Ishikawa (cell line): ENCODE measurements around the gene NRL.

Experiments
- CEBPB ChIP-seq: IDR thresholded peaks from 2 replicates; pipeline ENCODE4 v1.6.1; 2012
- CREB1 ChIP-seq: IDR thresholded peaks from 2 replicates; pipeline ENCODE4 v1.6.1; 2012; ENCODE audit warnings: low read depth
- EGR1 ChIP-seq: IDR thresholded peaks from 2 replicates; pipeline ENCODE4 v1.6.1; 2012
- EP300 ChIP-seq: IDR thresholded peaks from 2 replicates; pipeline ENCODE4 v1.6.1; 2012; ENCODE audit warnings: borderline replicate concordance
- FOXM1 ChIP-seq: IDR thresholded peaks from 2 replicates; pipeline ENCODE4 v1.6.1; 2012; ENCODE audit warnings: low read depth, borderline replicate concordance
- MAX ChIP-seq: IDR thresholded peaks from 2 replicates; pipeline ENCODE4 v1.6.1; 2012
- NFIC ChIP-seq: IDR thresholded peaks from 2 replicates; pipeline ENCODE4 v1.6.1; 2012
- RAD21 ChIP-seq: IDR thresholded peaks from 2 replicates; pipeline ENCODE4 v1.6.1; 2012; ENCODE audit warnings: low read depth
- REST ChIP-seq: IDR thresholded peaks from 2 replicates; pipeline ENCODE4 v1.6.1; 2012; ENCODE audit warnings: low read depth, mild to moderate bottlenecking
- TAF1 ChIP-seq: IDR thresholded peaks from 2 replicates; pipeline ENCODE4 v1.6.1; 2012; ENCODE audit warnings: low read depth, mild to moderate bottlenecking
- TCF12 ChIP-seq: IDR thresholded peaks from 2 replicates; pipeline ENCODE4 v1.6.1; 2012; ENCODE audit warnings: low read depth
- TEAD4 ChIP-seq: IDR thresholded peaks from 2 replicates; pipeline ENCODE4 v1.6.1; 2012
- USF1 ChIP-seq: IDR thresholded peaks from 2 replicates; pipeline ENCODE4 v1.6.1; 2012
- YY1 ChIP-seq: IDR thresholded peaks from 2 replicates; pipeline ENCODE4 v1.6.1; 2012; ENCODE audit warnings: low read depth
- ZBTB7A ChIP-seq: IDR thresholded peaks from 2 replicates; pipeline ENCODE4 v1.6.1; 2012; ENCODE audit warnings: low read depth

NRL gene

GRCh38 chr14:24071836-24072430, 42.8 kb downstream of the NRL start:
- TF ChIP-seq EGR1 = no peak
- TF ChIP-seq ZBTB7A = no peak
- TF ChIP-seq USF1 = no peak
- TF ChIP-seq FOXM1 = no peak
- TF ChIP-seq CREB1 = no peak
- TF ChIP-seq MAX = no peak
- TF ChIP-seq YY1 = no peak
- TF ChIP-seq TAF1 = no peak

GRCh38 chr14:24071144-24071697, 43.5 kb downstream of the NRL start, which contains the start of gene CPNE6:
Gene CPNE6 (plus strand): TSS chr14:24071562. CDS start chr14:24072937, 1,375 bp downstream.
- TF ChIP-seq ZBTB7A (no peak), MAX (no peak), REST (no peak), CREB1 (no peak), CEBPB (no peak), TEAD4 (no peak), FOXM1 (no peak), NFIC (no peak), TCF12 (no peak), RAD21 (no peak), TAF1 (no peak)

GRCh38 chr14:24070285-24071143, 44.2 kb downstream of the NRL start:
- TF ChIP-seq RAD21 (no peak), EP300 (no peak), TCF12 (no peak), CREB1 (no peak), REST (no peak), YY1 (no peak), MAX (no peak), EGR1 (no peak), USF1 (no peak)

DNA sequence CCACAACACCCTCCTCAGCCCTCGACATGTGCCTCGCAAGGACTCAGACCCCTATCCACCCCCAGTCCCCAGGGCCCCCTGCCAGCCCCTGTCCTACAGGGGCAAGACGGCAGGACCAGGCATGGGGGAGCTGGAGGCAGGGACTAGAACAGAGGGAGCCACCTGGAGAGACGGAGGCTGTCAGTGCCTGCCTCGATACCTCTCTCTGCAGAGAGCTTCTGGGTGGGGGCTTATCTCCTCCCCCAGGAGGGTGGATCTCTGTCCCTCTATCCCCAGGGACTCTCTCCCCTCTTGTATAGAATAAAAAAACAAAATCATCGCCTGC, 45.4 kb downstream of the NRL start:
- TF ChIP-seq YY1 = no peak
- no peak for TF ChIP-seq EGR1
- no peak for TF ChIP-seq RAD21
- no peak for TF ChIP-seq CEBPB
- TF ChIP-seq TEAD4 = no peak
- no peak for TF ChIP-seq CREB1
- TF ChIP-seq TAF1 = no peak
- TF ChIP-seq TCF12 = no peak
- no peak for TF ChIP-seq NFIC
- no peak for TF ChIP-seq MAX
- TF ChIP-seq REST = no peak
- no peak for TF ChIP-seq USF1
- TF ChIP-seq ZBTB7A = no peak
- no peak for TF ChIP-seq EP300
- TF ChIP-seq FOXM1 = no peak
